ENCODE measurements around the gene ADAM20.

ADAM20 gene

GRCh38 chr14:70538087-70538486 is 3.3 kb upstream of the ADAM20 start:
- H4K20me1 ChIP-seq (ENCODE audit: control insufficient read depth, insufficient read depth, low read depth, low read length): no peaks in the 10 kb centered on the region
- no peaks in the 10 kb centered on the region for H3K9me3 ChIP-seq (ENCODE audit: control insufficient read depth, insufficient read depth, low read length)
- H3K4me1 ChIP-seq (ENCODE audit: control insufficient read depth, low read length): no peaks in the 10 kb centered on the region
- TF ChIP-seq CTCF (IDR thresholded peaks at IDR 0.05; ENCODE audit: low read depth, low read length, poor library complexity, severe bottlenecking): no peak
- TF ChIP-seq EZH2phosphoT487 (IDR thresholded peaks at IDR 0.05; ENCODE audit: borderline replicate concordance, low read length): no peak
- H3F3A ChIP-seq (ENCODE audit: control insufficient read depth, insufficient read depth): no peaks in the 10 kb centered on the region
- no peaks in the 10 kb centered on the region for H3K9me2 ChIP-seq (replicated peaks; ENCODE audit: control insufficient read depth, low read length)
- no peaks in the 10 kb centered on the region for H3K79me2 ChIP-seq (ENCODE audit: control insufficient read depth, low read length)
- no peaks in the 10 kb centered on the region for H3K27me3 ChIP-seq (ENCODE audit: control insufficient read depth, low read length)
- H3K4me2 ChIP-seq (ENCODE audit: low read length): no peak overlapping the region
- H3K27ac ChIP-seq (ENCODE audit: low read depth, low read length): no peak overlapping the region
- no peak overlapping the region for H3K4me3 ChIP-seq (ENCODE audit: low read length)
- no peaks in the 10 kb centered on the region for H3K36me3 ChIP-seq (ENCODE audit: control insufficient read depth, low read length)

- H3K9me2 ChIP-seq (replicated peaks; ENCODE audit: control insufficient read depth, low read length): no peaks in the 10 kb centered on the region
- H3K4me3 ChIP-seq (ENCODE audit: low read length): no peak overlapping the region
- TF ChIP-seq CTCF (IDR thresholded peaks at IDR 0.05; ENCODE audit: low read depth, low read length, poor library complexity, severe bottlenecking) (no peak), EZH2phosphoT487 (IDR thresholded peaks at IDR 0.05; ENCODE audit: borderline replicate concordance, low read length) (no peak)
- H3F3A ChIP-seq (ENCODE audit: control insufficient read depth, insufficient read depth): no peaks in the 10 kb centered on the region
- no peaks in the 10 kb centered on the region for H3K27me3 ChIP-seq (ENCODE audit: control insufficient read depth, low read length)
- H3K27ac ChIP-seq (ENCODE audit: low read depth, low read length): no peak overlapping the region
- H3K36me3 ChIP-seq (ENCODE audit: control insufficient read depth, low read length): no peaks in the 10 kb centered on the region
- H3K4me1 ChIP-seq (ENCODE audit: control insufficient read depth, low read length): no peaks in the 10 kb centered on the region
- H3K4me2 ChIP-seq (ENCODE audit: low read length): no peak overlapping the region
- H4K20me1 ChIP-seq (ENCODE audit: control insufficient read depth, insufficient read depth, low read depth, low read length): no peaks in the 10 kb centered on the region
- H3K9me3 ChIP-seq (ENCODE audit: control insufficient read depth, insufficient read depth, low read length): no peaks in the 10 kb centered on the region
- no peaks in the 10 kb centered on the region for H3K79me2 ChIP-seq (ENCODE audit: control insufficient read depth, low read length)
Observed at GRCh38 chr14:70536830-70537229, 2.0 kb upstream of the ADAM20 start.

GRCh38 chr14:70530417-70530816 is 4.4 kb downstream of the ADAM20 start:
- Histone ChIP-seq H3K27ac (ENCODE audit: low read depth, low read length) (no peak overlapping the region), H3K9me2 (replicated peaks; ENCODE audit: control insufficient read depth, low read length) (no peaks in the 10 kb centered on the region), H3K4me1 (ENCODE audit: control insufficient read depth, low read length) (no peaks in the 10 kb centered on the region), H3K36me3 (ENCODE audit: control insufficient read depth, low read length) (no peaks in the 10 kb centered on the region), H4K20me1 (ENCODE audit: control insufficient read depth, insufficient read depth, low read depth, low read length) (no peaks in the 10 kb centered on the region), H3K79me2 (ENCODE audit: control insufficient read depth, low read length) (no peaks in the 10 kb centered on the region), H3K27me3 (ENCODE audit: control insufficient read depth, low read length) (no peaks in the 10 kb centered on the region), H3F3A (ENCODE audit: control insufficient read depth, insufficient read depth) (no peaks in the 10 kb centered on the region), H3K4me2 (ENCODE audit: low read length) (no peak overlapping the region), H3K9me3 (ENCODE audit: control insufficient read depth, insufficient read depth, low read length) (no peaks in the 10 kb centered on the region), H3K4me3 (ENCODE audit: low read length) (no peak overlapping the region)
- TF ChIP-seq EZH2phosphoT487 (IDR thresholded peaks at IDR 0.05; ENCODE audit: borderline replicate concordance, low read length): no peak
- no peak for TF ChIP-seq CTCF (IDR thresholded peaks at IDR 0.05; ENCODE audit: low read depth, low read length, poor library complexity, severe bottlenecking)

All from DOHH2 (cell line).